GM23338 (cell line): ENCODE data around the gene BEGAIN. TPM values are rescaled to one million over a fixed set of nuclear protein-coding genes. Genes with fewer than 3 reads are reported as not detected.

Source experiments
- ATAC-seq: fragments of 200-7000 bp; cut with Tn5 transposase; 3 replicates; pipeline ENCODE4 v1.9.1; 2020
- DNase-seq: peaks from one replicate; pipeline ENCODE4 v3.0.0-alpha.2; 2015; ENCODE audit warnings: low spot score
- H2AFZ ChIP-seq: fragments of 200-600 bp; sonication (generic); 2 replicates; pipeline ENCODE4 v1.8.0; 2016; ENCODE audit warnings: antibody characterized with exemption, mild to moderate bottlenecking, moderate library complexity
- H3F3A ChIP-seq: fragments of 200-600 bp; sonication (generic); replicated peaks from 2 replicates; pipeline ENCODE4 v1.8.0; 2017; ENCODE audit warnings: antibody characterized with exemption, mixed run types, low read depth
- H3K27ac ChIP-seq: fragments of 200-600 bp; sonication (generic); 2 replicates; pipeline ENCODE4 v1.6.1; 2016; ENCODE audit warnings: low read depth
- H3K27me3 ChIP-seq: fragments of 200-600 bp; sonication (generic); 2 replicates; pipeline ENCODE4 v1.8.0; 2016; ENCODE audit warnings: mild to moderate bottlenecking, mixed run types, moderate library complexity; ENCODE audit not compliant: insufficient read depth
- H3K36me3 ChIP-seq: fragments of 200-600 bp; sonication (generic); 2 replicates; pipeline ENCODE4 v1.8.0; 2016; ENCODE audit warnings: mild to moderate bottlenecking; ENCODE audit not compliant: insufficient read depth
- H3K4me1 ChIP-seq: fragments of 200-600 bp; sonication (generic); 2 replicates; pipeline ENCODE4 v1.8.0; 2016; ENCODE audit warnings: mild to moderate bottlenecking, moderate library complexity; ENCODE audit not compliant: insufficient read depth
- H3K4me2 ChIP-seq: fragments of 200-600 bp; sonication (generic); 2 replicates; pipeline ENCODE4 v1.7.1; 2017; ENCODE audit warnings: mixed run types
- H3K4me3 ChIP-seq: fragments of 200-600 bp; sonication (generic); 2 replicates; pipeline ENCODE4 v1.6.1; 2016; ENCODE audit warnings: mixed run types
- H3K79me2 ChIP-seq: fragments of 200-600 bp; sonication (generic); replicated peaks from 2 replicates; pipeline ENCODE4 v1.8.0; 2017; ENCODE audit warnings: mild to moderate bottlenecking; ENCODE audit not compliant: insufficient read depth
- H3K9me2 ChIP-seq: fragments of 200-600 bp; sonication (generic); 2 replicates; pipeline ENCODE4 v1.8.0; 2017; ENCODE audit not compliant: insufficient read depth
- H4K20me1 ChIP-seq: fragments of 200-600 bp; sonication (generic); replicated peaks from 2 replicates; pipeline ENCODE4 v1.8.0; 2017; ENCODE audit warnings: mild to moderate bottlenecking; ENCODE audit not compliant: insufficient read depth
- H3K27ac Mint-ChIP-seq: 2 replicates; pipeline ENCODE4 v1.8.0; 2020; ENCODE audit warnings: inconsistent platforms, mild to moderate bottlenecking, moderate library complexity, mixed read lengths
- H3K27me3 Mint-ChIP-seq: 3 replicates; pipeline ENCODE4 v1.8.0; 2022; ENCODE audit warnings: low read depth, mild to moderate bottlenecking, moderate library complexity, mixed read lengths, inconsistent platforms; ENCODE audit not compliant: insufficient read depth, poor library complexity
- H3K36me3 Mint-ChIP-seq: 3 replicates; pipeline ENCODE4 v1.8.0; 2021; ENCODE audit warnings: low read depth, mild to moderate bottlenecking, inconsistent platforms, moderate library complexity, mixed read lengths
- H3K4me1 Mint-ChIP-seq: 3 replicates; pipeline ENCODE4 v1.8.0; 2020; ENCODE audit warnings: mild to moderate bottlenecking, inconsistent platforms, mixed read lengths
- H3K4me3 Mint-ChIP-seq: 3 replicates; pipeline ENCODE4 v1.8.0; 2021; ENCODE audit warnings: moderate library complexity, mild to moderate bottlenecking, inconsistent platforms, mixed read lengths
- H3K9me3 Mint-ChIP-seq: 3 replicates; pipeline ENCODE4 v1.8.0; 2020; ENCODE audit warnings: moderate library complexity, mild to moderate bottlenecking, inconsistent platforms, mixed read lengths
- EZH2 ChIP-seq: fragments of 200-600 bp; sonication (generic); IDR thresholded peaks from one replicate; pipeline ENCODE4 v1.8.0; 2017; ENCODE audit warnings: antibody characterized with exemption, mild to moderate bottlenecking, low read depth; ENCODE audit not compliant: unreplicated experiment
- JUNB ChIP-seq: IDR thresholded peaks from one replicate; pipeline ENCODE4 v1.6.1; 2016; ENCODE audit warnings: antibody characterized with exemption; ENCODE audit not compliant: unreplicated experiment
- NANOG ChIP-seq: IDR thresholded peaks from 2 replicates; pipeline ENCODE4 v1.6.1; 2016; ENCODE audit warnings: antibody characterized with exemption, borderline replicate concordance
- POLR2AphosphoS5 ChIP-seq: IDR thresholded peaks from 2 replicates; pipeline ENCODE4 v1.6.1; 2016; ENCODE audit warnings: antibody characterized with exemption, low read depth
- STAT1 ChIP-seq: IDR thresholded peaks from one replicate; pipeline ENCODE4 v1.6.1; 2016; ENCODE audit warnings: antibody characterized with exemption; ENCODE audit not compliant: unreplicated experiment
- polyA plus RNA-seq: library from polyadenylated mRNA; unstranded; fragments of >200 nt; fragmentation: Nextera tagmentation; extraction: Ambion mirVana; gene quantifications from 2 replicates; pipeline ENCODE4 v1.2.1, GENCODE V29; 2016
- total RNA-seq: library from RNA; depleted of rRNA; stranded (reverse); fragments of >200 nt; shearing (Covaris generic); gene quantifications from 2 replicates; pipeline ENCODE4 v1.2.3, GENCODE V29; 2014
- TF ChIP-seq, protein P1 (sequence below): fragments of 250-450 bp; sonication (Bioruptor Pico); IDR thresholded peaks from 2 replicates; pipeline ENCODE4 v1.5.0; 2020; ENCODE audit warnings: mild to moderate bottlenecking, moderate library complexity
- TF ChIP-seq, protein P2 (sequence below): IDR thresholded peaks from one replicate; pipeline ENCODE4 v1.6.1; 2018; ENCODE audit warnings: antibody characterized with exemption; ENCODE audit not compliant: unreplicated experiment

BEGAIN gene
- total and polyA plus RNA-seq, 2 experiments from 2014 or later = 0.60 to 2.4 TPM

DNA sequence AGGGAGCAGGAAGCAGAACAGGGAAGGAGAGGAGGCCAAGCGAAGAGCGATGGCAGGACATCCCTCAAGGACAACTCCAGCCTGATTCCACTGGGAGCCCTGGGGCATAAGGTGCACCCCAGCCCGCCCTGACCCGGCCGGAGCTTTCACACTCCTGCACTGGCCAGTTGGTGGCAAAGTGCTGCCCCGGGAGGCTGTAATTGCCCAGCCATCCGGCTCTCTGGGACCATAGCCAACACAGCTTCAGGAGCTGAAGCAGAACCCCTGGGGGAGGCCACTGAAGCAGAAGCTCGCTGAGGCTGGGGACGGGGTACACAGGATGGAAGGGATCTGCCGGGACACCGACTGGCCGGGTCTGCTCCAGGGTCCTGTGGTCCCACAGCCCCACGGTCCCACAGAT, 41.9 kb upstream of the BEGAIN start (continued):
- TF ChIP-seq, protein P1, sequence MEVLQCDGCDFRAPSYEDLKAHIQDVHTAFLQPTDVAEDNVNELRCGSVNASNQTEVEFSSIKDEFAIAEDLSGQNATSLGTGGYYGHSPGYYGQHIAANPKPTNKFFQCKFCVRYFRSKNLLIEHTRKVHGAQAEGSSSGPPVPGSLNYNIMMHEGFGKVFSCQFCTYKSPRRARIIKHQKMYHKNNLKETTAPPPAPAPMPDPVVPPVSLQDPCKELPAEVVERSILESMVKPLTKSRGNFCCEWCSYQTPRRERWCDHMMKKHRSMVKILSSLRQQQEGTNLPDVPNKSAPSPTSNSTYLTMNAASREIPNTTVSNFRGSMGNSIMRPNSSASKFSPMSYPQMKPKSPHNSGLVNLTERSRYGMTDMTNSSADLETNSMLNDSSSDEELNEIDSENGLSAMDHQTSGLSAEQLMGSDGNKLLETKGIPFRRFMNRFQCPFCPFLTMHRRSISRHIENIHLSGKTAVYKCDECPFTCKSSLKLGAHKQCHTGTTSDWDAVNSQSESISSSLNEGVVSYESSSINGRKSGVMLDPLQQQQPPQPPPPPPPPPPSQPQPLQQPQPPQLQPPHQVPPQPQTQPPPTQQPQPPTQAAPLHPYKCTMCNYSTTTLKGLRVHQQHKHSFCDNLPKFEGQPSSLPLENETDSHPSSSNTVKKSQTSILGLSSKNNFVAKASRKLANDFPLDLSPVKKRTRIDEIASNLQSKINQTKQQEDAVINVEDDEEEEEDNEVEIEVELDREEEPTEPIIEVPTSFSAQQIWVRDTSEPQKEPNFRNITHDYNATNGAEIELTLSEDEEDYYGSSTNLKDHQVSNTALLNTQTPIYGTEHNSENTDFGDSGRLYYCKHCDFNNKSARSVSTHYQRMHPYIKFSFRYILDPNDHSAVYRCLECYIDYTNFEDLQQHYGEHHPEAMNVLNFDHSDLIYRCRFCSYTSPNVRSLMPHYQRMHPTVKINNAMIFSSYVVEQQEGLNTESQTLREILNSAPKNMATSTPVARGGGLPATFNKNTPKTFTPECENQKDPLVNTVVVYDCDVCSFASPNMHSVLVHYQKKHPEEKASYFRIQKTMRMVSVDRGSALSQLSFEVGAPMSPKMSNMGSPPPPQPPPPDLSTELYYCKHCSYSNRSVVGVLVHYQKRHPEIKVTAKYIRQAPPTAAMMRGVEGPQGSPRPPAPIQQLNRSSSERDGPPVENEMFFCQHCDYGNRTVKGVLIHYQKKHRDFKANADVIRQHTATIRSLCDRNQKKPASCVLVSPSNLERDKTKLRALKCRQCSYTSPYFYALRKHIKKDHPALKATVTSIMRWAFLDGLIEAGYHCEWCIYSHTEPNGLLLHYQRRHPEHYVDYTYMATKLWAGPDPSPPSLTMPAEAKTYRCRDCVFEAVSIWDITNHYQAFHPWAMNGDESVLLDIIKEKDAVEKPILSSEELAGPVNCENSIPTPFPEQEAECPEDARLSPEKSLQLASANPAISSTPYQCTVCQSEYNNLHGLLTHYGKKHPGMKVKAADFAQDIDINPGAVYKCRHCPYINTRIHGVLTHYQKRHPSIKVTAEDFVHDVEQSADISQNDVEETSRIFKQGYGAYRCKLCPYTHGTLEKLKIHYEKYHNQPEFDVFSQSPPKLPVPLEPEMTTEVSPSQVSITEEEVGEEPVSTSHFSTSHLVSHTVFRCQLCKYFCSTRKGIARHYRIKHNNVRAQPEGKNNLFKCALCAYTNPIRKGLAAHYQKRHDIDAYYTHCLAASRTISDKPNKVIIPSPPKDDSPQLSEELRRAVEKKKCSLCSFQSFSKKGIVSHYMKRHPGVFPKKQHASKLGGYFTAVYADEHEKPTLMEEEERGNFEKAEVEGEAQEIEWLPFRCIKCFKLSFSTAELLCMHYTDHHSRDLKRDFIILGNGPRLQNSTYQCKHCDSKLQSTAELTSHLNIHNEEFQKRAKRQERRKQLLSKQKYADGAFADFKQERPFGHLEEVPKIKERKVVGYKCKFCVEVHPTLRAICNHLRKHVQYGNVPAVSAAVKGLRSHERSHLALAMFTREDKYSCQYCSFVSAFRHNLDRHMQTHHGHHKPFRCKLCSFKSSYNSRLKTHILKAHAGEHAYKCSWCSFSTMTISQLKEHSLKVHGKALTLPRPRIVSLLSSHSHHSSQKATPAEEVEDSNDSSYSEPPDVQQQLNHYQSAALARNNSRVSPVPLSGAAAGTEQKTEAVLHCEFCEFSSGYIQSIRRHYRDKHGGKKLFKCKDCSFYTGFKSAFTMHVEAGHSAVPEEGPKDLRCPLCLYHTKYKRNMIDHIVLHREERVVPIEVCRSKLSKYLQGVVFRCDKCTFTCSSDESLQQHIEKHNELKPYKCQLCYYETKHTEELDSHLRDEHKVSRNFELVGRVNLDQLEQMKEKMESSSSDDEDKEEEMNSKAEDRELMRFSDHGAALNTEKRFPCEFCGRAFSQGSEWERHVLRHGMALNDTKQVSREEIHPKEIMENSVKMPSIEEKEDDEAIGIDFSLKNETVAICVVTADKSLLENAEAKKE (CRISPR knock-in tag) = no peak
- TF ChIP-seq STAT1 = no peak
- TF ChIP-seq, protein P2, sequence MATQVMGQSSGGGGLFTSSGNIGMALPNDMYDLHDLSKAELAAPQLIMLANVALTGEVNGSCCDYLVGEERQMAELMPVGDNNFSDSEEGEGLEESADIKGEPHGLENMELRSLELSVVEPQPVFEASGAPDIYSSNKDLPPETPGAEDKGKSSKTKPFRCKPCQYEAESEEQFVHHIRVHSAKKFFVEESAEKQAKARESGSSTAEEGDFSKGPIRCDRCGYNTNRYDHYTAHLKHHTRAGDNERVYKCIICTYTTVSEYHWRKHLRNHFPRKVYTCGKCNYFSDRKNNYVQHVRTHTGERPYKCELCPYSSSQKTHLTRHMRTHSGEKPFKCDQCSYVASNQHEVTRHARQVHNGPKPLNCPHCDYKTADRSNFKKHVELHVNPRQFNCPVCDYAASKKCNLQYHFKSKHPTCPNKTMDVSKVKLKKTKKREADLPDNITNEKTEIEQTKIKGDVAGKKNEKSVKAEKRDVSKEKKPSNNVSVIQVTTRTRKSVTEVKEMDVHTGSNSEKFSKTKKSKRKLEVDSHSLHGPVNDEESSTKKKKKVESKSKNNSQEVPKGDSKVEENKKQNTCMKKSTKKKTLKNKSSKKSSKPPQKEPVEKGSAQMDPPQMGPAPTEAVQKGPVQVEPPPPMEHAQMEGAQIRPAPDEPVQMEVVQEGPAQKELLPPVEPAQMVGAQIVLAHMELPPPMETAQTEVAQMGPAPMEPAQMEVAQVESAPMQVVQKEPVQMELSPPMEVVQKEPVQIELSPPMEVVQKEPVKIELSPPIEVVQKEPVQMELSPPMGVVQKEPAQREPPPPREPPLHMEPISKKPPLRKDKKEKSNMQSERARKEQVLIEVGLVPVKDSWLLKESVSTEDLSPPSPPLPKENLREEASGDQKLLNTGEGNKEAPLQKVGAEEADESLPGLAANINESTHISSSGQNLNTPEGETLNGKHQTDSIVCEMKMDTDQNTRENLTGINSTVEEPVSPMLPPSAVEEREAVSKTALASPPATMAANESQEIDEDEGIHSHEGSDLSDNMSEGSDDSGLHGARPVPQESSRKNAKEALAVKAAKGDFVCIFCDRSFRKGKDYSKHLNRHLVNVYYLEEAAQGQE = no peak

DNA sequence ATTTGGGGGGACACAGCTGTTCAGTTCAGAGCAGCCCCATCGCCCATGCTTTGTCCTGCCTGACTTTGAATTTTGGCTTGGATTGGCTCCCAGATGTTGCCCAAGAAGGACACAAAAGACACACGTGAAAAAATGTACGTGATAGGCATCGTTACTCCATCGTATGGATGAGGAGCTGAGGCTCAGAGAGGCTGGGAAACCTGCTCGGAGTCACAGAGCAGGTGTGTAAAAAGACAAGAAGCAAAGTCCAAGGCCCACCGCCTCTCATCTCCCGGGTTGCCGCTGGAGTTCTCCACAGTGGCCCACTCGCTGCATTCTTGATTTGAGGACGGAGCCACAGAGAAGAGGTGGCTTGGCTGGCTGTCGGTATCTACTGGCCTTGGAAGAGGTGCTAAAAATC, 41.0 kb upstream of the BEGAIN start:
- Mint-ChIP-seq H3K27ac (no peak overlapping the region), H3K9me3 (peaks cover 2% of the 10 kb centered on the region; the same call in 1 of the 3 replicates), H3K4me1 (no peaks in the 10 kb centered on the region), H3K27me3 (peaks cover 5% of the 10 kb centered on the region), H3K36me3 (no peaks in the 10 kb centered on the region), H3K4me3 (no peak overlapping the region)
- Histone ChIP-seq H3K27ac (no peak overlapping the region), H3K4me3 (no peak overlapping the region), H3K9me2 (no peaks in the 10 kb centered on the region), H3K4me2 (no peak overlapping the region), H2AFZ (no peak overlapping the region), H3F3A (no peaks in the 10 kb centered on the region), H4K20me1 (no peaks in the 10 kb centered on the region), H3K36me3 (no peaks in the 10 kb centered on the region), H3K4me1 (no peaks in the 10 kb centered on the region), H3K27me3 (no peaks in the 10 kb centered on the region), H3K79me2 (no peaks in the 10 kb centered on the region)
- no peak for DNase-seq
- ATAC-seq = no peak
- TF ChIP-seq EZH2 (no peak), JUNB (no peak), STAT1 (no peak), NANOG (no peak), POLR2AphosphoS5 (no peak)
- TF ChIP-seq, protein P2 = no peak
